ENCODE measurements around the gene KCTD1. TPM values are rescaled to one million over a fixed set of nuclear protein-coding genes. Genes with fewer than 3 reads are reported as not detected.

KCTD1 gene
- total RNA-seq, 1 donor from 2014 or later: 1.3 TPM

GRCh38 chr18:26544451-26544850 lies 3.9 kb downstream of the KCTD1 start:
- intact Hi-C loops (cut with DNase I): loop anchor here (10.0 kb wide), 1 partner anchor 240 kb away; no protein-coding TSS in a partner anchor
- no peak for TF ChIP-seq CTCF (IDR thresholded peaks at IDR 0.05)
- no peak overlapping the region for H3K27ac ChIP-seq
- DNase-seq (ENCODE audit: low spot score in 2 of 2): no peak
- no peak overlapping the region for H3K4me3 ChIP-seq
- no peaks in the 10 kb centered on the region for H3K36me3 ChIP-seq
- H3K27me3 ChIP-seq: no peaks in the 10 kb centered on the region
- H3K9me3 ChIP-seq: no peaks in the 10 kb centered on the region
- H3K4me1 ChIP-seq: peaks cover 3 to 10% of the 10 kb centered on the region in 2 donors

DNA sequence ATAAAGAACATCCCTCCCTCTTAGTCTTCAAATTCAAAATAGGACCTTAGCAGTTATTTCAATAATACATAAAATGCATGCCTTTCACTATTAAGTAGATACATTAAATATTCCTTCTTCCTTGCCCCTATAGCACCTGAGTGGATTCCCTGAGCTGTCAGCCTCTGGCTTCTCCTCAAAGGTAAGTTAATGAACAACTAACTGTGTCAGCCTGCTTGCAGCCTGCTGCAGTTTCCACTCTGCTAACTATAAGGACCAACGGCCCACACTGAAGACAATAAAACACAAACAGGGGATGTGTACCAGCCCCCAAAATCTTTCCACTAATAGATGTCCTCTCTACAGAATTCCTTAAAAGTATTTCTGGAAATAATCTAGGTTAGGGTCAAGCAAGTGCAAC lies 5.0 kb downstream of the KCTD1 start:
- Histone ChIP-seq H3K9me3 (no peaks in the 10 kb centered on the region), H3K4me3 (no peak overlapping the region), H3K36me3 (no peaks in the 10 kb centered on the region), H3K27me3 (no peaks in the 10 kb centered on the region), H3K27ac (no peak overlapping the region), H3K4me1 (peaks cover 3 to 10% of the 10 kb centered on the region in 2 donors)
- TF ChIP-seq CTCF (IDR thresholded peaks at IDR 0.05): no peak
- DNase-seq (ENCODE audit: low spot score in 2 of 2): no peak
- intact Hi-C loops (cut with DNase I): loop anchor here (10.0 kb wide), 1 partner anchor 239 kb away; no protein-coding TSS in a partner anchor

- Histone ChIP-seq H3K27ac (no peak overlapping the region), H3K27me3 (no peaks in the 10 kb centered on the region), H3K36me3 (no peaks in the 10 kb centered on the region), H3K4me1 (peaks cover 0 to 5% of the 10 kb centered on the region in 2 donors), H3K9me3 (no peaks in the 10 kb centered on the region), H3K4me3 (no peak overlapping the region)
- no peak for TF ChIP-seq CTCF (IDR thresholded peaks at IDR 0.05)
- no peak for DNase-seq (ENCODE audit: low spot score in 2 of 2)
- intact Hi-C loops (cut with DNase I): loop anchor here (10.0 kb wide), 1 partner anchor 235 kb away; no protein-coding TSS in a partner anchor
These were observed 8.2 kb downstream of the KCTD1 start for GRCh38 chr18:26540043-26540628.

DNA sequence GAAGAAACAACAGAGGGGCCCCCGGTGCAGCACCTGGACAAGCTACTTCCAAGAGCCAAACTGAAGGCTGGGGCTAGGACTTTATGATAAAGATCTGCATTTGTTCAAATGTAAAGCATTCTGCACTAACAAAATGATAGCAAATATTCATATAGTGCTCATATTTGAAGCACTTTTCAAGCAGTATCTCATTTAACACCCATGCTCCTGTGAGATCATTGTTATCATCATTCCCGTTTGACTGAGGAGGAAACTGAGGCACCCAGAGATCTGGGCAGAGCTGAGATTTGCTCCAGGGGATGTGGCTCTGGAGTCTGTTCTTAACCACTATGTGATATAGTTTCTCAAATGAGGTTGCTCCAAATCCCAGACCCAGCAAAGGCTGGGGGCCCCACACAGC lies 9.8 kb downstream of the KCTD1 start:
- no peak overlapping the region for H3K27ac ChIP-seq
- DNase-seq (ENCODE audit: low spot score in 2 of 2): no peak
- H3K9me3 ChIP-seq: no peaks in the 10 kb centered on the region
- H3K4me3 ChIP-seq: no peak overlapping the region
- no peaks in the 10 kb centered on the region for H3K4me1 ChIP-seq
- H3K36me3 ChIP-seq: no peaks in the 10 kb centered on the region
- intact Hi-C loops (cut with DNase I): no loop called here
- no peaks in the 10 kb centered on the region for H3K27me3 ChIP-seq
- no peak for TF ChIP-seq CTCF (IDR thresholded peaks at IDR 0.05)

DNA sequence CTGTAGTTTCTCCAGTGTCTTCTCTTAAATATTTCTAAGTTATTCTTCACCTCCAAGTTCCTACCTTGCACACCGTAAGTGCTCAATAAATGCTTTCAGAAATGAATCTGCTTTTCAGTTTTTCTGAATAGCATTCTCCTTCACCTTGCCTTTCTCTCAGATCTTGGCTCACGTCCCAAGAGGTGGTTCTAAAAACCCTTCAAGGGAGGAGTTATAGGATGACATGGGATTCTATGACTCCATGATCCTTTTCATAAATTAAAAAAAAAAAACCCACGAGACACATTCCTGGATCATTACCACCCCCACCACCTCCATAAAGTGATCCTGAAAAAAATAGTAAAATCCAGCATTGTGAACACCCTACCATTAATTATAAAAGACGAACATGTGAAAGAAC lies 11.7 kb downstream of the KCTD1 start:
- Histone ChIP-seq H3K4me3 (no peak overlapping the region), H3K27me3 (no peaks in the 10 kb centered on the region), H3K9me3 (no peaks in the 10 kb centered on the region), H3K4me1 (no peaks in the 10 kb centered on the region), H3K36me3 (no peaks in the 10 kb centered on the region), H3K27ac (no peak overlapping the region)
- intact Hi-C loops (cut with DNase I): no loop called here
- TF ChIP-seq CTCF (IDR thresholded peaks at IDR 0.05): no peak
- no peak for DNase-seq (ENCODE audit: low spot score in 2 of 2)

- Histone ChIP-seq H3K27ac (no peak overlapping the region), H3K27me3 (no peaks in the 10 kb centered on the region), H3K36me3 (no peaks in the 10 kb centered on the region), H3K4me1 (no peaks in the 10 kb centered on the region), H3K4me3 (no peak overlapping the region), H3K9me3 (no peaks in the 10 kb centered on the region)
- DNase-seq (ENCODE audit: low spot score in 2 of 2): no peak
- no peak for TF ChIP-seq CTCF (IDR thresholded peaks at IDR 0.05)
- intact Hi-C loops (cut with DNase I): no loop called here
These were observed 12.3 kb downstream of the KCTD1 start for GRCh38 chr18:26536032-26536431.
